HepG2 (cell line): ENCODE measurements around the gene GLE1. TPM values are rescaled to one million over a fixed set of nuclear protein-coding genes. Genes with fewer than 3 reads are reported as not detected.

Source experiments
- ATAC-seq: fragments of 200-7000 bp; cut with Tn5 transposase; 3 replicates; pipeline ENCODE4 v1.9.1; 2020; ENCODE audit warnings: mild to moderate bottlenecking, moderate library complexity
- BruUV-seq: library from RNA; stranded (reverse); fragments of 400-500 nt; replicated peaks from 2 replicates; lab custom pipeline; 2021; lab: Mats Ljungman, UMichigan
- CTCF ChIA-PET: fragments of 300-600 bp; formaldehyde crosslinking; extraction: SDS; loops from one replicate; lab custom pipeline; 2021; ENCODE audit warnings: low total read pairs, inconsistent platforms, low intra/inter-chr PET ratio; lab: Yijun Ruan, JAX
- POLR2A ChIA-PET: fragments of 350-600 bp; sonication (Branson Sonifier 250); formaldehyde crosslinking; loops from one replicate; lab custom pipeline; 2020; ENCODE audit warnings: antibody characterized with exemption, inconsistent platforms; lab: Yijun Ruan, JAX
- DNase-seq: peaks from one replicate; pipeline ENCODE4 v3.0.0-alpha.2; 2015; ENCODE audit warnings: low spot score
- FAIRE-seq: peaks from 3 replicates; lab custom pipeline; 2011; peaks lifted over from hg19 to GRCh38; lab: Jason Lieb, UNC
- H2AFZ ChIP-seq: one replicate; pipeline ENCODE4 v1.6.1; 2011; ENCODE audit warnings: low read length, inconsistent platforms
- H3K27ac ChIP-seq: fragments of 300-600 bp; 3 replicates; pipeline ENCODE4 v1.8.0; 2011; ENCODE audit warnings: mixed run types, mild to moderate bottlenecking, mixed read lengths, low read length, inconsistent platforms; ENCODE audit not compliant: insufficient read depth; ENCODE audit errors: extremely low read length
- H3K27me3 ChIP-seq, 2 experiments: fragments of 200-600 bp in 1 of 2; 2 replicates in 1 of 2; 3 replicates in 1 of 2; pipeline versions ENCODE4 v1.6.0 to v1.8.0; 2011; ENCODE audit warnings: low read length in 2 of 2, mild to moderate bottlenecking in 2 of 2, moderate library complexity in 2 of 2, inconsistent platforms in 1 of 2; ENCODE audit not compliant: insufficient read depth in 2 of 2, control insufficient read depth in 1 of 2
- H3K36me3 ChIP-seq, 2 experiments: fragments of 200-600 bp in 1 of 2; replicated peaks in 1 of 2; 2 replicates in 1 of 2; 3 replicates in 1 of 2; pipeline versions ENCODE4 v1.5.1 to v1.8.0; 2011; ENCODE audit warnings: low read length in 2 of 2, inconsistent platforms in 1 of 2; ENCODE audit not compliant: insufficient read depth in 2 of 2, control insufficient read depth in 1 of 2
- H3K4me1 ChIP-seq: 2 replicates; pipeline ENCODE4 v1.5.1; 2012; ENCODE audit warnings: low read length, inconsistent platforms; ENCODE audit not compliant: insufficient read depth
- H3K4me2 ChIP-seq: 2 replicates; pipeline ENCODE4 v1.6.0; 2011; ENCODE audit warnings: low read depth, low read length, inconsistent platforms
- H3K4me3 ChIP-seq, 3 experiments: fragments of 200-600 bp in 1 of 3; sonication (generic), shearing (Covaris generic) in 1 of 3; replicated peaks in 1 of 3; 2 replicates each; pipeline ENCODE4 v1.5.1; 2011 to 2016; ENCODE audit warnings: low read length in 3 of 3, inconsistent platforms in 2 of 3, low read depth in 2 of 3, mild to moderate bottlenecking in 2 of 3, control low read depth in 1 of 3, mixed read lengths in 1 of 3; ENCODE audit not compliant: insufficient read depth in 1 of 3
- H3K79me2 ChIP-seq: one replicate; pipeline ENCODE4 v1.6.1; 2011; ENCODE audit warnings: low read length, inconsistent platforms; ENCODE audit not compliant: insufficient read depth
- H3K9ac ChIP-seq: 2 replicates; pipeline ENCODE4 v1.6.0; 2011; ENCODE audit warnings: mild to moderate bottlenecking, low read depth, low read length, inconsistent platforms; ENCODE audit not compliant: insufficient read depth
- H3K9me3 ChIP-seq: 2 replicates; pipeline ENCODE4 v1.5.1; 2012; ENCODE audit warnings: mild to moderate bottlenecking, low read length
- H4K20me1 ChIP-seq: 2 replicates; pipeline ENCODE4 v1.6.0; 2011; ENCODE audit warnings: inconsistent platforms, mild to moderate bottlenecking, low read length, moderate library complexity; ENCODE audit not compliant: insufficient read depth
- GTF2F1 ChIP-seq: fragments of 150-350 bp; IDR thresholded peaks from 2 replicates; pipeline ENCODE4 v1.6.1; 2014; ENCODE audit warnings: low read length
- ZNF143 ChIP-seq: sonication (generic); formaldehyde crosslinking; IDR thresholded peaks from 2 replicates; pipeline ENCODE4 v1.4.0; 2020; ENCODE audit warnings: missing genetic modification reagents
- ZNF629 ChIP-seq: sonication (generic); formaldehyde crosslinking; conservative IDR thresholded peaks from 2 replicates; pipeline ENCODE4 v1.5.0; 2020; ENCODE audit warnings: missing genetic modification reagents
- WGBS: methylation state at CpG from one replicate; pipeline ENCODE4 v1.1.6; 2017; ENCODE audit warnings: low lambda C conversion rate; 5-methylcytosine and 5-hydroxymethylcytosine counted together
- in situ Hi-C: cut with HindIII; loops from 2 replicates; pipeline ENCODE4 v1.10.0; 2017; ENCODE audit warnings: low pct_unique_long_range_greater_than_20kb; ENCODE audit not compliant: extremely low pct_ligation_motif_present
- intact Hi-C: fragments of 100-400 bp; cut with micrococcal nuclease; formaldehyde crosslinking; loops from one replicate; pipeline ENCODE4 v1.10.0; 2022; ENCODE audit not compliant: unreplicated experiment
- polyA plus RNA-seq, 8 experiments: library from polyadenylated mRNA; depleted of rRNA in 3 of 8; stranded (reverse) in 7 of 8; unstranded in 1 of 8; fragments of >200 nt; fragmentation: Illumina TruSeq in 4 of 8; extraction: Trizol in 4 of 8; gene quantifications; 2 replicates each; pipeline versions ENCODE4 v1.2.1 to v1.2.3, GENCODE V29; 2011 to 2016; ENCODE audit warnings: low read depth in 4 of 8, missing spikeins in 1 of 8, mixed read lengths in 1 of 8; ENCODE audit not compliant: insufficient read depth in 1 of 8
- total RNA-seq, 5 experiments: library from RNA; depleted of rRNA; stranded (reverse); fragments of >200 nt; fragmentation: Illumina TruSeq; extraction: Trizol; gene quantifications; 2 replicates each; pipeline ENCODE4 v1.2.3, GENCODE V29; 2016; ENCODE audit warnings: low read depth in 1 of 5
- TF ChIP-seq, protein P1 (sequence below): IDR thresholded peaks from 2 replicates; pipeline ENCODE4 v1.6.1; 2016; ENCODE audit warnings: low read depth
- TF ChIP-seq, protein P2 (sequence below): sonication (generic); formaldehyde crosslinking; IDR thresholded peaks from 2 replicates; pipeline ENCODE4 v1.4.0; 2020; ENCODE audit warnings: missing genetic modification reagents, borderline replicate concordance

Gene GLE1
- total and polyA plus RNA-seq, 2 of the 13 experiments (the other 11 are each of a cell fraction or from before 2014, with no cell fraction given) = 14.7 to 28.8 TPM

DNA sequence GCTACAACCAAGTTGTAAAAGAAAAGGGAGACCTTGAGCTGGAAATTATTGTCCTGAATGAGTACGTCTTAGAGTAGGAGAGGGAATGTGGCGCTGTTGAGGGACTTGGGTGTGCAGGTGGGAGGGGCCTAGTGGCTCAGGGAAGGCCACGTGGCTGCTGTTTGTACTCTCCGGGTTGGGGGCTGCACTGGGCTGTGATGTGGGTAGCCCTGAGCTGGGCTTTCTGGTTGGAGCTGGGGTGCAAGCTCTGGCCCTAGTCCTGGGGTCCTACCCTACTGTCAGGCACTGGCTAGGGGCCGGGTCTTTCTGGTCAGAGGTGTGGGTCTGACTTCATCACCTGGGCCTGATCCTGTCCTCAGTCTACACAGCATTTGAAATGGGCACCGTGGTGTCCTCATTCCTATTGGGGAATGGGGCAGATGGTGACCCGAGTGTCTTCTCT, 19.1 kb upstream of the GLE1 start:
- TF ChIP-seq, protein P1, sequence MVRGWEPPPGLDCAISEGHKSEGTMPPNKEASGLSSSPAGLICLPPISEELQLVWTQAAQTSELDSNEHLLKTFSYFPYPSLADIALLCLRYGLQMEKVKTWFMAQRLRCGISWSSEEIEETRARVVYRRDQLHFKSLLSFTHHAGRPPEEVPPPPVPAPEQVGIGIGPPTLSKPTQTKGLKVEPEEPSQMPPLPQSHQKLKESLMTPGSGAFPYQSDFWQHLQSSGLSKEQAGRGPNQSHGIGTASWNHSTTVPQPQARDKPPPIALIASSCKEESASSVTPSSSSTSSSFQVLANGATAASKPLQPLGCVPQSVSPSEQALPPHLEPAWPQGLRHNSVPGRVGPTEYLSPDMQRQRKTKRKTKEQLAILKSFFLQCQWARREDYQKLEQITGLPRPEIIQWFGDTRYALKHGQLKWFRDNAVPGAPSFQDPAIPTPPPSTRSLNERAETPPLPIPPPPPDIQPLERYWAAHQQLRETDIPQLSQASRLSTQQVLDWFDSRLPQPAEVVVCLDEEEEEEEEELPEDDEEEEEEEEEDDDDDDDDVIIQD (CRISPR knock-in tag) = no peak
- TF ChIP-seq, protein P2, sequence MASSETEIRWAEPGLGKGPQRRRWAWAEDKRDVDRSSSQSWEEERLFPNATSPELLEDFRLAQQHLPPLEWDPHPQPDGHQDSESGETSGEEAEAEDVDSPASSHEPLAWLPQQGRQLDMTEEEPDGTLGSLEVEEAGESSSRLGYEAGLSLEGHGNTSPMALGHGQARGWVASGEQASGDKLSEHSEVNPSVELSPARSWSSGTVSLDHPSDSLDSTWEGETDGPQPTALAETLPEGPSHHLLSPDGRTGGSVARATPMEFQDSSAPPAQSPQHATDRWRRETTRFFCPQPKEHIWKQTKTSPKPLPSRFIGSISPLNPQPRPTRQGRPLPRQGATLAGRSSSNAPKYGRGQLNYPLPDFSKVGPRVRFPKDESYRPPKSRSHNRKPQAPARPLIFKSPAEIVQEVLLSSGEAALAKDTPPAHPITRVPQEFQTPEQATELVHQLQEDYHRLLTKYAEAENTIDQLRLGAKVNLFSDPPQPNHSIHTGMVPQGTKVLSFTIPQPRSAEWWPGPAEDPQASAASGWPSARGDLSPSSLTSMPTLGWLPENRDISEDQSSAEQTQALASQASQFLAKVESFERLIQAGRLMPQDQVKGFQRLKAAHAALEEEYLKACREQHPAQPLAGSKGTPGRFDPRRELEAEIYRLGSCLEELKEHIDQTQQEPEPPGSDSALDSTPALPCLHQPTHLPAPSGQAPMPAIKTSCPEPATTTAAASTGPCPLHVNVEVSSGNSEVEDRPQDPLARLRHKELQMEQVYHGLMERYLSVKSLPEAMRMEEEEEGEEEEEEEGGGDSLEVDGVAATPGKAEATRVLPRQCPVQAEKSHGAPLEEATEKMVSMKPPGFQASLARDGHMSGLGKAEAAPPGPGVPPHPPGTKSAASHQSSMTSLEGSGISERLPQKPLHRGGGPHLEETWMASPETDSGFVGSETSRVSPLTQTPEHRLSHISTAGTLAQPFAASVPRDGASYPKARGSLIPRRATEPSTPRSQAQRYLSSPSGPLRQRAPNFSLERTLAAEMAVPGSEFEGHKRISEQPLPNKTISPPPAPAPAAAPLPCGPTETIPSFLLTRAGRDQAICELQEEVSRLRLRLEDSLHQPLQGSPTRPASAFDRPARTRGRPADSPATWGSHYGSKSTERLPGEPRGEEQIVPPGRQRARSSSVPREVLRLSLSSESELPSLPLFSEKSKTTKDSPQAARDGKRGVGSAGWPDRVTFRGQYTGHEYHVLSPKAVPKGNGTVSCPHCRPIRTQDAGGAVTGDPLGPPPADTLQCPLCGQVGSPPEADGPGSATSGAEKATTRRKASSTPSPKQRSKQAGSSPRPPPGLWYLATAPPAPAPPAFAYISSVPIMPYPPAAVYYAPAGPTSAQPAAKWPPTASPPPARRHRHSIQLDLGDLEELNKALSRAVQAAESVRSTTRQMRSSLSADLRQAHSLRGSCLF (CRISPR knock-in tag) = no peak
- 0 out of 2 replicates have a peak, but pooled peaks have one; percentile 10 for TF ChIP-seq ZNF629 (CRISPR knock-in tag)
- TF ChIP-seq ZNF143 = no peak
- TF ChIP-seq GTF2F1 = no peak
- Histone ChIP-seq H4K20me1 (no peaks in the 10 kb centered on the region), H3K9ac (no peak overlapping the region), H2AFZ (no peak overlapping the region), H3K4me3 (no peak overlapping the region), H3K36me3 (peaks cover 30 to 70% of the 10 kb centered on the region in 2 experiments), H3K9me3 (no peaks in the 10 kb centered on the region), H3K4me1 (no peaks in the 10 kb centered on the region), H3K27me3 (no peaks in the 10 kb centered on the region), H3K79me2 (no peaks in the 10 kb centered on the region), H3K27ac (no peak overlapping the region), H3K4me2 (no peak overlapping the region)
- DNase-seq (no peak), FAIRE-seq (no peak), ATAC-seq (no peak)
- ChIA-PET CTCF (no interaction called here), POLR2A (interaction anchor here (0.5 kb wide), 1 partner anchor 198 kb away, joined by 3 read pairs; no protein-coding TSS in a partner anchor)
- no TSS peak for BruUV-seq
- in situ Hi-C loops (no loop called here), intact Hi-C loops (no loop called here)
- 86% methylated on average over 4 of the region's 7 CpGs for WGBS
